HG03575 (cell line): Measurements from ENCODE around the gene LRTM1.

ENCODE experiments used
- ATAC-seq: cut with Tn5 transposase; IDR thresholded peaks from one replicate; pipeline ENCODE4 v1.9.1; 2021; ENCODE audit not compliant: unreplicated experiment, insufficient number of reproducible peaks, low FRiP score; ENCODE audit errors: extremely low read depth

The LRTM1 gene

DNA sequence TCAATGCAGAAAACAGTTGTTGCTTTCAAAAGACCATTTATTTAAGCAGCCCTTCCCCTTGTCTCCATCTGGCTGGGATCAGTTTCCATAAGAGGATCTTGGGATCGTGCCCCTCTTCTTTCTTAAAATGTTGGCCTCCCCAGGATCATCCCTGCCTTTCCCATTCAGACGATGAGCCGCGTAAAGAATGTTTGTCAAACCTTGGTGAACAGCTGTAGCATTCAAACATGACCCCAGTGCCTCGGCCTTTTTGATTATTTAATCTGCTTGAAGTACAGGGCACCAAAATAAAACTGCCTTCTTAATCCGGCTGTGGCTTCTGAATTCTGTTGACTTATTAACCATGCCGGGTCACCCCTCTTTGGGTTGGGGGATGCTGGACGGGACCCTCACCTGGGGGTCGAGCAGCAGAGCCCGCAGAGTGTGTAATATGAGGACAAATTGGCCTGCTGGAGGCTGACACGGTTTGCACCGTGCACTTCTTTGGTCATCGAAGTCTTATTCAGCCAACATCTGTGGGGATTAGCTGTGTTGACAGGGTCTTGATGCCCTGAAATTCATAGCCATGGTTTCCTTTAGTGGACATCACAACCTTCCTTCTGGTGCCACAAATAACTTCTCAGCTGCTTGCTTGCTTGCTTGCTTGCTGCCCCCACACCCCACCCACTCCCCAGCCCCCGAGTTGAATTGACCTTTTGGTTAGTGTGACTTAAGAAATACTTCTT is at the start of gene LRTM1:
TSS of gene LRTM1 (minus strand) at position 14 of the 725 bp plus-strand sequence. CDS start 148 bp downstream, outside the sequence.
- no peak for ATAC-seq

GRCh38 chr3:54977439-54977838 is 49.6 kb upstream of the LRTM1 start:
- no peak for ATAC-seq

DNA sequence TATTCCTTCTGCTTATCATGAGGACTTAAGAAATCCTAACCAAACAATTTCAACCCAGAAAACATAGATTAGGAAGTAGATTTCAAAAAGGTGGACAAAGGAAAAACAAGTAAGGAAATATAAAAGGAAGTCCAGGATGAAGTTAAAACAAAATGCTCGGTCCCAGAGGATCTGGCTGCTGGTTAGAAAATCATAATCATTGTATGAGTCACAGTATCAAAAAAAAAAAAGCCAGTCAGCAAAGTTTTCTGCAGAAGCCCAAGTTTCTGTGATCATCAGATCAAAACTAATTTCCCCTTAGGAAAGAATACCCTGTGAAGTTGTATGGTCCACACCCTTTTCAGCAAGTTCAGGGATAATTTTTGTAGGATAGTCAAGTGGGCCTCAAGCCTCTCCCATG is 43.0 kb upstream of the LRTM1 start:
- ATAC-seq = no peak

DNA sequence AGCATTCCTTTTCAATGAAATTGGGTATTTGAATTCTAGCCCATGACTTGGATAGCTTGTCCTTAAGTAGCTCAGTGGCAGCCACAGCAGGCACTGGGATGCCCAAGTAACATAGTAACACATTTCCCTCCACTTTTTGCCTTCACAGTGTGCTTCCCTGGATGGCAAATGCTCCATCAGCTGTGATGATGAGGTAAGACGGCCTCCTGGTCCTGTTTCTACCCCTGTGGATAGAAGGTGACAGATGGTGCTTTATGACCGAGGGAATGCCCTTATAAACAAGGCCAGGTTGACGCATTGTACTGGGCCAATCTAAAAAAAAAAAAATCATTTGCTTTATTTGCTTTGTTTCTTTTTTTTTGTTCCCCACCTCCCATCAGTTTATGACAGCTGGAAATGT is 41.8 kb upstream of the LRTM1 start:
- ATAC-seq = no peak

- no peak for ATAC-seq
Measured at GRCh38 chr3:54968546-54969172, 40.8 kb upstream of the LRTM1 start.

GRCh38 chr3:54967731-54968161 is 39.9 kb upstream of the LRTM1 start:
- no peak for ATAC-seq

DNA sequence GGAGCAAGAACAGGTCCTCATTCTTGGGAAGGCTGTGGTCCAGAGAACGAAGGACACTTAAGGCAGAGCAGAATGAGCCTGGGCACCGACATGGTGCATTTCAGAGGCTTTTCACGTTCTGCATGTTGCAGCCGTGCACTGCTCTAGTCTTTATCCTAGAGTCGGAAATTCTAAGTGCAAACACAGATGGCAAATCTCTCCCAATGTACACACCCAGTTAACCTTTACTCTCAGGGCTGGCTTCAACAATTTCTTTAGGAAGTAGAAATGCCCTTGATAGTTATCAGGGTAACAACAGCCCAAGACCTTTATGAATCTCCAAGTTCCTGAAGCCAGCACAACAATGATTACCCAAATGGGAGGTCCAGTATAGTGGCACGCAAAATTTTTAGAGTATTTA is 39.1 kb upstream of the LRTM1 start:
- no peak for ATAC-seq

DNA sequence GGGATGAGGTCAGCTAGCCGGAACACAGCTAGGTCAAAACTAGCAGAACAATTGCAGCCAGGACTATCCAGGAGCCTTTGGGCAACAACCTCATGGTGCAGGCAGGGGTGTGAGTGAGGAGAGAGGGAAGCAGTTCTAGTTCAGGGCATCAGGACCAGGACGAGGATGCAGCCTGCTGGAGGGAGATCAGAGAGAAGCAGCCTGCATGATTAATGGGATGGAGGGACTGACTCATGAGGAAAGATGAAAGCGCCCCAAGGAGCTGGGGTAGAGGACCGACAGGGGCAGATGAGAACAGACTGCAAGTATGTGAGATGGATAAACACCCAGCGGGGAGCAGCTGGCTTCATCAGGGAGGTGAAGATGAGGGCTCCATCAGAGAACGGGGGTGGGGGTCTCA is 37.9 kb upstream of the LRTM1 start:
- ATAC-seq = no peak

DNA sequence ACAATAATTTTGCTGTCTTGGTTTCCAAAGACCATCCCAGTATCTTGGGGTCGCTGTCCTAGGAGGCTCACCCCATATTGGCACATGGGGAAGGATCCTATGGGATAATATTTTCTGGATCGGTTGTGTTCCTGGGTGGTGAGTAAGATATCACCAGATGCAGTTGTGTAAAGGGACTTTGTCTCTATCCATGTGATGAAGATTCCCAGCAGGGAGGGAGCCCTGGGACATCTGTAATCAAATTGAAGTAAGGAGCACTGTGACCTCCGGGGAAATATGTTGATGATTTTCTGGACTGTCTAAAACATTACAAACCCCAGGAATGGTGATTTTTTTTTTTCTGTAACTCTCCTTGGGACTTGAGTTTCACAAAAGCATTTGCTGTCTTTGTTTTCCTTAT is 36.2 kb upstream of the LRTM1 start:
- no peak for ATAC-seq

GRCh38 chr3:54963641-54964040 is 35.8 kb upstream of the LRTM1 start:
- no peak for ATAC-seq

DNA sequence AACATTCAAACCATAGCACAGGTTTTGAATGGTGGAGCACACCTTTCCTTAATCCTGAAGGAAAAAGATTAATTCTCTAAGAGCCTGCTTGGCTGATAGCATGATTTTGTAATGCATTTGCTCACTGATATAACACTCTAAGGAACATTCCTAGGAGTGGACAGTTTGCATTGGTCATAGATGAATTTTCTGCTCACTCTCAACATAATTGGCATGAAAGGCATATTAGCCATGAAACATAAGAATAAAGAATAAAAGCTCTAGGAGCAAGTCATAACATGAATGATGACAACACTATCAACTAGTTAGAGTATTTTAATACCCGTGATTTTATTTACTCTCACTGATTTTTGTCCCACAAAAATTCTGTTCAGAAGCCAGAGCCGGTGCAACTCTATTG is 34.3 kb upstream of the LRTM1 start:
- no peak for ATAC-seq

DNA sequence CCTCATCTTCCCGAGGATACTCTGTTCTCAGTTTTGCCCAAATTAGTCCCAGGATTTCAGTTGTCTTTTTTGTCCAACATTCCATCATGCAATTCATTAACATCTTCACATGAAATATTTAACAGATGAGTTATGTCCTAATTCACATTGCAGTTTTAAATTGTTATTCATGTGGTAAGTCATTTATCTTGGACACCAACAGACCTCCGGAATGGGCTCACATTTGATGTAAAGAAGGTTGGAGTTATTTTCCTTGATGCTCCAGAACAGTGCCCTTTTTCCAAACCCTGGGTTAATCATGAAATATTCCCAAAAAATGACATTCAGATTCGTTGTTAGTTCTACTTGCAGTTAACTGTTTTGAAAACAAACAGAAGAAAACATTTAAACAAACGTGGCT is 32.8 kb upstream of the LRTM1 start:
- ATAC-seq = no peak

DNA sequence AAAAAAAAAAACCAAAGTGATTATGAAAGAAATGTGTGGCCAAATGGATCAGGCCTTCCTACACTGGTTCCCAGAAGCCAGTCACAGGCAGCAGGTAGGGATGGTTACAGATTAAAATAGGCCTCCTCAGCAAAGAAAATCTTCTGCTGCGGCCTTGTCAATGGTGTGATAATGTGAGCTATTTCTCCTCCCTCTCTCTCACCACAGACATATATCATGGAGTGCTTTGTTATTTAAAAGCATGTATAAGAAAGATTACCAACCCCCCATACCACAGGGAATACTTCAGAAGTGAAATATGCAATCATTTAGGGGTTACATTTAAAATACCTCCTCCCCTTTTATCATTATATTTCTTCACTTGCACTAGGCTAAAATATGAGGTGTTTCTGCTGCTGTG is 32.2 kb upstream of the LRTM1 start:
- no peak for ATAC-seq

DNA sequence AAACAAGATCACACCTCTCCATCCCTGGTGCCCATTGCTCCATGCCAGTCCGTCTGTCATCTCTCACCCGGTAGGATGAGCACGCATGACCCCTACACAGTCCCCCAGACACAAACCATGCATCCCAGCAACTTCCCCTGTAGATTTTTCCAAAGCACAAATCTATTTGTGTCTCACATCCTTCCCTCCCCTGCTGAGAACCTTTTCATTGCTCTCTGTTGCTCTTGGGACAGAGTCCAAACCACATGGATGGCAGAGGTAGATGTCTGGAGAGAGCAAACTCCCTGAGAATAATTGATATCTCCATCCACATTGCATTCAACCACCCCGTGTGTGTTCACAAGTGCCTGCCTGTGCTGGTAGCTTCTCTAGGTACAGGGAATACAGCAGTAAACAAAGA is 29.9 kb upstream of the LRTM1 start:
- ATAC-seq = no peak

GRCh38 chr3:54955941-54956340 is 28.1 kb upstream of the LRTM1 start:
- ATAC-seq = no peak

GRCh38 chr3:54955496-54955895 is 27.6 kb upstream of the LRTM1 start:
- ATAC-seq = no peak

DNA sequence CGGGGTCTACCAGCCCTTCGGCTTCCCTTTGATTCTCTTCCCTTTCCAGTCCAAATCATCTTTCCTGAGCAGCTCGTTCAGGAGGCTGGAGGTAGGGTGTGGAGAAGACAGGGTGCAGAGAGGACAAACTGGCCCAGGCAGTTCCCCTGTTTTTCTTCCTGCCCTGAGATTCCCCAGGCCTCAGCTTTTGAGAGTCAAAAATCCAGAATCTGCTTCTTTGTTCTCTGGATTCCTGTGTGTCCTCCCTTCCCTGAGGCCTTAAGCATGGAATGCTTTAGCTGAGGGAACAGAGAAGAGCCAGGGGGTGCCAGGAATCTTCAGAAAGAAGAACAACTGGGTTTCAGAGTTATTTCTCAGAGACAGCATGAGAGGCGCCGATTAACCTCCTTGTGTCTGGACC is 26.7 kb upstream of the LRTM1 start:
- no peak for ATAC-seq

GRCh38 chr3:54954022-54954421 is 26.2 kb upstream of the LRTM1 start:
- ATAC-seq = no peak

DNA sequence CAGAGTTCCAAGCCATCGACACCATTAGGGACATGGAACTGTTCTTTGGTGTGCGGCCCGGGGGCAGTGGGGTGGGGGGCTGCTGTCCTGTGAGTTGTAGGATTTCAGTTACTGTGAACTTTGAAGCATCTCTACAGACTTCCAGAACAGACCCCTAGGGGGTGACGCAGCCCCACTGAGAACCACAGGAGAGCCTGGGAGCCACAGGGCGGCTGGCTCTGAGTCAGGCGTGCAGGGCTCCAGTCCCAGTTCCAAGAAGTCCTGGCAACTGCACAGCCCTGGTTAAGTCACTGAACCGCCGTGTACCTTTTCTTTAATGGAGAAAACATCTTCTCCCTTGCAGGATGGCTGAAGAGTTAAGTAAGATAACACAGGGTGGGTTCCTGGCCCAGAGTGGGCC is 23.5 kb upstream of the LRTM1 start:
- no peak for ATAC-seq

- no peak for ATAC-seq
Measured at GRCh38 chr3:54950391-54951003, 22.6 kb upstream of the LRTM1 start.
